Measurements from ENCODE around the gene TBX1. TPM values are rescaled to one million over a fixed set of nuclear protein-coding genes. Genes with fewer than 3 reads are reported as not detected.

TBX1 gene
- total RNA-seq, 1 donor, result not detected

DNA sequence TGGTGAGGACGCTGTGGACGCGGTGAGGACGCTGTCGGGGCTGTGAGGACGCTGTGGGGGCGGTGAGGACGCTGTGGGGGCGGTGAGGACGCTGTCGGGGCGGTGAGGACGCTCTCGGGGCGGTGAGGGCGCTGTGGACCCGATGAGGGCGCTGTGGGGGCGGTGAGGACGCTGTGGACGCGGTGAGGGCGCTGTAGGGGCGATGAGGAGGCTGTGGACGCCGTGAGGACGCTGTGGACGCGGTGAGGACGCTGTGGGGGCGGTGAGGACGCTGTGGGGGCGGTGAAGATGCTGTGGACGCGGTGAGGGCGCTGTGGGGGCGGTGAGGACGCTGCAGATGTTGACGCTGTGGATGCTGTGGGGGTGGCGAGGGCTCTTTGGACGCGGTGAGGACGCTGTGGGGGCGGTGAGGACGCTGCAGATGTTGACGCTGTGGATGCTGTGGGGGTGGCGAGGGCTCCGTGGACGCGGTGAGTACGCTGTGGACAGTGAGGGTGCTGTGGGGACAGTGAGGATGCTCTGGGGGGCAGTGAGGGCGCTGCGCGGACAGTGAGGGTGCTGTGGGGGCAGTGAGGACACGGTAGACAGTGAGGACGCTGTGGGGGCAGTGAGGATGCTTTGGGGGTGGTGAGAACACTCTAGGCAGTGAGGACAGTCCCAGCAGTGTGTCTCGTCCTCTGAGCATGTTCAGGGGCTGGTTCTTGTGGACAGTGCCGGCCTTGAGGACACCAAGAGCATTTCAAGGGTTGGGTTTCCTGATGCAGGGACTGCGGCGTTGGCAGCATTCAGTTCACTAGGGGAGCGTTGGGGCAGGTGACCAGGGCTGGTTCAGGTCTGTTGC, 33.0 kb upstream of the TBX1 start:
- H4K20me1 ChIP-seq (ENCODE audit: insufficient read depth, low read length), result no peaks in the 10 kb centered on the region
- H3K79me2 ChIP-seq (ENCODE audit: insufficient read depth, low read length), result no peaks in the 10 kb centered on the region
- no peaks in the 10 kb centered on the region for H3K36me3 ChIP-seq (ENCODE audit: insufficient read depth, low read length)
- no peak overlapping the region for H2AFZ ChIP-seq (ENCODE audit: low read length)
- H3K4me2 ChIP-seq (ENCODE audit: insufficient read depth, low read length), result no peak overlapping the region
- DNase-seq (ENCODE audit: insufficient read length, low spot score, missing footprints), result no peak
- H3K4me3 ChIP-seq (ENCODE audit: insufficient read depth, low read length), result no peak overlapping the region
- H3K4me1 ChIP-seq (ENCODE audit: insufficient read depth, low read length), result no peaks in the 10 kb centered on the region
- H3K27me3 ChIP-seq (ENCODE audit: insufficient read depth, low read length), result no peaks in the 10 kb centered on the region
- TF ChIP-seq, protein P1, sequence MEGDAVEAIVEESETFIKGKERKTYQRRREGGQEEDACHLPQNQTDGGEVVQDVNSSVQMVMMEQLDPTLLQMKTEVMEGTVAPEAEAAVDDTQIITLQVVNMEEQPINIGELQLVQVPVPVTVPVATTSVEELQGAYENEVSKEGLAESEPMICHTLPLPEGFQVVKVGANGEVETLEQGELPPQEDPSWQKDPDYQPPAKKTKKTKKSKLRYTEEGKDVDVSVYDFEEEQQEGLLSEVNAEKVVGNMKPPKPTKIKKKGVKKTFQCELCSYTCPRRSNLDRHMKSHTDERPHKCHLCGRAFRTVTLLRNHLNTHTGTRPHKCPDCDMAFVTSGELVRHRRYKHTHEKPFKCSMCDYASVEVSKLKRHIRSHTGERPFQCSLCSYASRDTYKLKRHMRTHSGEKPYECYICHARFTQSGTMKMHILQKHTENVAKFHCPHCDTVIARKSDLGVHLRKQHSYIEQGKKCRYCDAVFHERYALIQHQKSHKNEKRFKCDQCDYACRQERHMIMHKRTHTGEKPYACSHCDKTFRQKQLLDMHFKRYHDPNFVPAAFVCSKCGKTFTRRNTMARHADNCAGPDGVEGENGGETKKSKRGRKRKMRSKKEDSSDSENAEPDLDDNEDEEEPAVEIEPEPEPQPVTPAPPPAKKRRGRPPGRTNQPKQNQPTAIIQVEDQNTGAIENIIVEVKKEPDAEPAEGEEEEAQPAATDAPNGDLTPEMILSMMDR (IDR thresholded peaks at IDR 0.05; ENCODE audit: extremely low read depth, low read depth, low read length), result no peak
- H3K9me3 ChIP-seq (ENCODE audit: low read depth, low read length), result no peaks in the 10 kb centered on the region
- H3K27ac ChIP-seq (ENCODE audit: low read depth, low read length), result no peak overlapping the region

DNA sequence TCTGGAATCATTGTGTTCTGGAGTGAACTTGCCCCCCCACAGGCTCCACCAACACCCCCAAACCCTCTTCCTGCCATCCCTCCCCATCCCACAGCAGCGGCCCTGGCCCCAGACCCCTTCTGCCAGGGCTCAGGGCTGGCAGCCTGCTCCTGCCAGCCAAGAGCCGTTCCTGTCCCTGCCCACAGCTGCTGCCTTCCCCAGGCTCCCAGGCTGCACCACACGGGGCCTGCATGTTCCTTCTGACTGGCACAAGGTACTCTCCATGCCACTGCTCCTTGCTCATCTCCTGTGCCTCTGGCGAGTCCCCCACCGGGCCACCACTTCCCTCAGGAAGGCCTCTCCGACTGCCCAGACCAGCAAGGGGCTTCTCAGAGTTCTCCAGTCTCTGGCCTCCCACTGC, 32.3 kb upstream of the TBX1 start:
- Histone ChIP-seq H3K4me2 (ENCODE audit: insufficient read depth, low read length) (no peak overlapping the region), H3K4me1 (ENCODE audit: insufficient read depth, low read length) (no peaks in the 10 kb centered on the region), H3K9me3 (ENCODE audit: low read depth, low read length) (no peaks in the 10 kb centered on the region), H3K27ac (ENCODE audit: low read depth, low read length) (no peak overlapping the region), H3K4me3 (ENCODE audit: insufficient read depth, low read length) (no peak overlapping the region), H3K36me3 (ENCODE audit: insufficient read depth, low read length) (no peaks in the 10 kb centered on the region), H4K20me1 (ENCODE audit: insufficient read depth, low read length) (no peaks in the 10 kb centered on the region), H3K27me3 (ENCODE audit: insufficient read depth, low read length) (no peaks in the 10 kb centered on the region), H3K79me2 (ENCODE audit: insufficient read depth, low read length) (no peaks in the 10 kb centered on the region), H2AFZ (ENCODE audit: low read length) (no peak overlapping the region)
- TF ChIP-seq, protein P1 (IDR thresholded peaks at IDR 0.05; ENCODE audit: extremely low read depth, low read depth, low read length), result no peak
- no peak for DNase-seq (ENCODE audit: insufficient read length, low spot score, missing footprints)

DNA sequence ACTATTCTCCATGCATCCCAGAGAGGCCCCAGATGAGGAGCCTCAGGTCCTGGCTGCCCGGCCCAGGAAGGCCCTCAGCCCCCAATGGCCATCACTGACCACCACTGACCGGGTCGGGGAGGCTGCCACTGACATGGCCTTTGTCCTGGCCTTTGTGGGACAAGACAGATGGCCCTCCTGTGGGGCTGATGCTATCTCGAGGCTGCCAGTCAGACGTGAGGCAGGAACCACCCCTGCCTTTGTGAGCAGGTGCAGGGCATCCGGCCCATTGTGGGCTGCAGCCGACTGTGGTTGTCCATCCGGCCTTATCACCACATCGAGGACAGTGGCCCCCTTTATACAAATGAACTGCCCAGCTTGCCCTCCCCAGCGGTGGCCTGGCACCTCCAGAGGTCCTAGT, 31.7 kb upstream of the TBX1 start:
- no peaks in the 10 kb centered on the region for H3K9me3 ChIP-seq (ENCODE audit: low read depth, low read length)
- no peak for DNase-seq (ENCODE audit: insufficient read length, low spot score, missing footprints)
- TF ChIP-seq, protein P1 (IDR thresholded peaks at IDR 0.05; ENCODE audit: extremely low read depth, low read depth, low read length), result no peak
- H3K4me3 ChIP-seq (ENCODE audit: insufficient read depth, low read length), result no peak overlapping the region
- no peak overlapping the region for H3K4me2 ChIP-seq (ENCODE audit: insufficient read depth, low read length)
- H3K36me3 ChIP-seq (ENCODE audit: insufficient read depth, low read length), result no peaks in the 10 kb centered on the region
- no peak overlapping the region for H2AFZ ChIP-seq (ENCODE audit: low read length)
- no peaks in the 10 kb centered on the region for H3K79me2 ChIP-seq (ENCODE audit: insufficient read depth, low read length)
- H3K4me1 ChIP-seq (ENCODE audit: insufficient read depth, low read length), result no peaks in the 10 kb centered on the region
- H3K27me3 ChIP-seq (ENCODE audit: insufficient read depth, low read length), result no peaks in the 10 kb centered on the region
- H3K27ac ChIP-seq (ENCODE audit: low read depth, low read length), result no peak overlapping the region
- H4K20me1 ChIP-seq (ENCODE audit: insufficient read depth, low read length), result no peaks in the 10 kb centered on the region

DNA sequence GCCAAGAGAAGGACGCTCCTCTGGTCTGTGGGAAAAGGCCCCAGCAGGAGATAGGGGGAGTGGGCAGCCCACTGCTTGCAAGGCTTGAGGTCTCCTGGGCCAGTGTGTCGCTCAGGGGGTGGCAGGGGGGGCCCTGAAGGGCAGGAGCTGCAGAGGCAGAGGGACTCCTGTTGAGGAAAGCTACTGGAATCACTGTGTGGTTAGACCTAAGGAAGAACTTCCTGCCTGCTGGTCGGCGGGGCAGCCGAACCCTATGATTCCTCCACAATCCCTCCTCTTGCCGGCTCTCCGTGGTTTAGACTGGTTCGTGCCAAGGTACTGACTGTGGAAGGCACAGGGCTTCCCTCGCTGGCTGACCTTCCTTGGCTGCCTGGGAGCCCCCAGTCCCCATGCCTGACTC, 31.1 kb upstream of the TBX1 start:
- Histone ChIP-seq H3K4me1 (ENCODE audit: insufficient read depth, low read length) (no peaks in the 10 kb centered on the region), H3K36me3 (ENCODE audit: insufficient read depth, low read length) (no peaks in the 10 kb centered on the region), H3K4me3 (ENCODE audit: insufficient read depth, low read length) (no peak overlapping the region), H3K79me2 (ENCODE audit: insufficient read depth, low read length) (no peaks in the 10 kb centered on the region), H4K20me1 (ENCODE audit: insufficient read depth, low read length) (no peaks in the 10 kb centered on the region), H3K9me3 (ENCODE audit: low read depth, low read length) (no peaks in the 10 kb centered on the region), H3K4me2 (ENCODE audit: insufficient read depth, low read length) (no peak overlapping the region), H3K27me3 (ENCODE audit: insufficient read depth, low read length) (no peaks in the 10 kb centered on the region), H2AFZ (ENCODE audit: low read length) (no peak overlapping the region), H3K27ac (ENCODE audit: low read depth, low read length) (no peak overlapping the region)
- TF ChIP-seq, protein P1 (IDR thresholded peaks at IDR 0.05; ENCODE audit: extremely low read depth, low read depth, low read length), result no peak
- DNase-seq (ENCODE audit: insufficient read length, low spot score, missing footprints), result no peak
